GM23338 (cell line): Measurements from ENCODE around the gene CDH23.

Experiments used
- CREB1 ChIP-seq: fragments of 250-450 bp; sonication (Bioruptor Pico); IDR thresholded peaks from 2 replicates; pipeline ENCODE4 v1.5.0; 2020; ENCODE audit warnings: low read depth, mild to moderate bottlenecking, moderate library complexity
- CTCF ChIP-seq, 2 experiments: fragments of 200-600 bp in 1 of 2; sonication (generic) in 1 of 2; conservative IDR thresholded peaks; 2 replicates each; pipeline versions ENCODE4 v1.5.1 to v1.6.1; 2016 to 2017; ENCODE audit warnings: antibody characterized with exemption in 2 of 2, low read depth in 2 of 2, mild to moderate bottlenecking in 2 of 2, moderate library complexity in 1 of 2
- ETS1 ChIP-seq: IDR thresholded peaks from 2 replicates; pipeline ENCODE4 v1.6.1; 2016; ENCODE audit warnings: antibody characterized with exemption
- EZH2 ChIP-seq: fragments of 200-600 bp; sonication (generic); IDR thresholded peaks from one replicate; pipeline ENCODE4 v1.8.0; 2017; ENCODE audit warnings: antibody characterized with exemption, mild to moderate bottlenecking, low read depth; ENCODE audit not compliant: unreplicated experiment
- EZH2phosphoT487 ChIP-seq: fragments of 200-600 bp; sonication (generic); IDR thresholded peaks from one replicate; pipeline ENCODE4 v1.8.1; 2018; ENCODE audit warnings: antibody characterized with exemption; ENCODE audit not compliant: unreplicated experiment
- JUNB ChIP-seq: IDR thresholded peaks from one replicate; pipeline ENCODE4 v1.6.1; 2016; ENCODE audit warnings: antibody characterized with exemption; ENCODE audit not compliant: unreplicated experiment
- NANOG ChIP-seq: IDR thresholded peaks from 2 replicates; pipeline ENCODE4 v1.6.1; 2016; ENCODE audit warnings: antibody characterized with exemption, borderline replicate concordance
- POLR2AphosphoS5 ChIP-seq: IDR thresholded peaks from 2 replicates; pipeline ENCODE4 v1.6.1; 2016; ENCODE audit warnings: antibody characterized with exemption, low read depth
- REST ChIP-seq: IDR thresholded peaks from one replicate; pipeline ENCODE4 v1.6.1; 2018; ENCODE audit warnings: antibody characterized with exemption; ENCODE audit not compliant: unreplicated experiment
- STAT1 ChIP-seq: IDR thresholded peaks from one replicate; pipeline ENCODE4 v1.6.1; 2016; ENCODE audit warnings: antibody characterized with exemption; ENCODE audit not compliant: unreplicated experiment
- ZNF114 ChIP-seq: fragments of 250-450 bp; sonication (Bioruptor Pico); IDR thresholded peaks from 2 replicates; pipeline ENCODE4 v1.5.0; 2020; ENCODE audit warnings: mild to moderate bottlenecking, moderate library complexity
- ZNF331 ChIP-seq: fragments of 250-450 bp; sonication (Bioruptor Pico); IDR thresholded peaks from 2 replicates; pipeline ENCODE4 v1.5.0; 2020; ENCODE audit warnings: low read depth, mild to moderate bottlenecking, moderate library complexity

GRCh38 chr10:71471006-71471405, 74.3 kb downstream of the CDH23 start:
- TF ChIP-seq CTCF (conservative IDR thresholded peaks at IDR 0.05; ENCODE audit: low read depth in 2 of 2) = no peak
- TF ChIP-seq EZH2phosphoT487 = no peak
- no peak for TF ChIP-seq EZH2
- TF ChIP-seq JUNB = no peak
- TF ChIP-seq POLR2AphosphoS5 = no peak
- TF ChIP-seq REST = no peak
- no peak for TF ChIP-seq ZNF331 (CRISPR knock-in tag)
- no peak for TF ChIP-seq ETS1
- TF ChIP-seq STAT1 = no peak
- TF ChIP-seq ZNF114 (CRISPR knock-in tag) = no peak
- TF ChIP-seq CREB1 (CRISPR knock-in tag) = no peak
- no peak for TF ChIP-seq NANOG
